ENCODE data around the gene ADGRF1.
"Not testable (repeated sequence)": the region's sequence is repeated elsewhere in the genome, so short reads cannot be mapped to it uniquely, and the experiment has no call there.

The ADGRF1 gene

GRCh38 chr6:47042275-47042791, at the start of gene ADGRF1:
Gene ADGRF1, minus strand, starts transcription at chr6:47042332. Its CDS starts 13,271 bp downstream, at chr6:47029061.
- TF ChIP-seq, protein P1, sequence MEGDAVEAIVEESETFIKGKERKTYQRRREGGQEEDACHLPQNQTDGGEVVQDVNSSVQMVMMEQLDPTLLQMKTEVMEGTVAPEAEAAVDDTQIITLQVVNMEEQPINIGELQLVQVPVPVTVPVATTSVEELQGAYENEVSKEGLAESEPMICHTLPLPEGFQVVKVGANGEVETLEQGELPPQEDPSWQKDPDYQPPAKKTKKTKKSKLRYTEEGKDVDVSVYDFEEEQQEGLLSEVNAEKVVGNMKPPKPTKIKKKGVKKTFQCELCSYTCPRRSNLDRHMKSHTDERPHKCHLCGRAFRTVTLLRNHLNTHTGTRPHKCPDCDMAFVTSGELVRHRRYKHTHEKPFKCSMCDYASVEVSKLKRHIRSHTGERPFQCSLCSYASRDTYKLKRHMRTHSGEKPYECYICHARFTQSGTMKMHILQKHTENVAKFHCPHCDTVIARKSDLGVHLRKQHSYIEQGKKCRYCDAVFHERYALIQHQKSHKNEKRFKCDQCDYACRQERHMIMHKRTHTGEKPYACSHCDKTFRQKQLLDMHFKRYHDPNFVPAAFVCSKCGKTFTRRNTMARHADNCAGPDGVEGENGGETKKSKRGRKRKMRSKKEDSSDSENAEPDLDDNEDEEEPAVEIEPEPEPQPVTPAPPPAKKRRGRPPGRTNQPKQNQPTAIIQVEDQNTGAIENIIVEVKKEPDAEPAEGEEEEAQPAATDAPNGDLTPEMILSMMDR (IDR thresholded peaks at IDR 0.05) = no peak
- H3K9me3 ChIP-seq (ENCODE audit: control insufficient read depth, low read length) = no peaks in the 10 kb centered on the region
- no peak within 1 kb of the TSS for H2AFZ ChIP-seq
- H3K27ac ChIP-seq = no peak within 1 kb of the TSS
- no peaks in the 10 kb centered on the region for H3K36me3 ChIP-seq (ENCODE audit: control insufficient read depth, insufficient read depth, low read length)
- peak within 1 kb of the TSS; percentile 20 for H3K4me2 ChIP-seq (ENCODE audit: low read length)
- peak within 1 kb of the TSS; percentile 1 for H3K4me3 ChIP-seq (ENCODE audit: low read depth, low read length)
- no peaks in the 10 kb centered on the region for H3K27me3 ChIP-seq (ENCODE audit: control insufficient read depth, insufficient read depth, low read length)
- H3K79me2 ChIP-seq = no peaks in the 10 kb centered on the region
- H3K4me1 ChIP-seq = peaks cover 14% of the 10 kb centered on the region
- no peak within 1 kb of the TSS for H3K9ac ChIP-seq

DNA sequence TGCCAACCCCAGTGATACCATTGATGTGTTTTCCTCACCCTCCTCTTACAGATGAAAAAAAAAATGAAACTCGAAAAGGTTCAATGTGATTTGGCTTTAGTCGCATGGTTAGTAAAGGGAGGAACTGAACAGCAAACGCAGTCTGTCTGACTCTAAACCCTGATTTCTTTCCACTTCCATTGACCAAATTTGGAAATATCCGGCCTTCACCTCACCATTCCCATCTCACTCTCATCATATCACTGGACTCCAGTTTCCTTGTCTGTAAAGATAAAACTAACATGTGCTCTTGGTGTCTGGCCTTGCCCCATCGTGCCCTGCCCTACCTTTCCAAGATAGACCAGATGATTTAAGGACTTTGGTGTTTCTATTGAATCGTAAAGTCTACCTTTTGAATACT, 48.7 kb upstream of the ADGRF1 start:
- Histone ChIP-seq H3K9ac (no peak overlapping the region), H3K27ac (no peak overlapping the region), H3K36me3 (ENCODE audit: control insufficient read depth, insufficient read depth, low read length) (no peaks in the 10 kb centered on the region), H3K4me1 (peaks cover 4% of the 10 kb centered on the region), H2AFZ (no peak overlapping the region), H3K27me3 (ENCODE audit: control insufficient read depth, insufficient read depth, low read length) (no peaks in the 10 kb centered on the region), H3K79me2 (no peaks in the 10 kb centered on the region), H3K4me2 (ENCODE audit: low read length) (no peak overlapping the region), H3K4me3 (ENCODE audit: low read depth, low read length) (no peak overlapping the region), H3K9me3 (ENCODE audit: control insufficient read depth, low read length) (no peaks in the 10 kb centered on the region)
- TF ChIP-seq, protein P1 (IDR thresholded peaks at IDR 0.05) = no peak

- H2AFZ ChIP-seq; H3K27me3 ChIP-seq (ENCODE audit: control insufficient read depth, insufficient read depth, low read length); H3K4me3 ChIP-seq (ENCODE audit: low read depth, low read length); H3K4me2 ChIP-seq (ENCODE audit: low read length); H3K9ac ChIP-seq; H3K9me3 ChIP-seq (ENCODE audit: control insufficient read depth, low read length); H3K27ac ChIP-seq; H3K4me1 ChIP-seq; H3K36me3 ChIP-seq (ENCODE audit: control insufficient read depth, insufficient read depth, low read length); H3K79me2 ChIP-seq: not testable (repeated sequence)
Measured at GRCh38 chr6:47089473-47089872, 47.3 kb upstream of the ADGRF1 start.

GRCh38 chr6:47086051-47086770, 44.1 kb upstream of the ADGRF1 start:
- Histone ChIP-seq H3K4me3 (ENCODE audit: low read depth, low read length) (no peak overlapping the region), H3K27ac (no peak overlapping the region), H2AFZ (no peak overlapping the region), H3K9me3 (ENCODE audit: control insufficient read depth, low read length) (no peaks in the 10 kb centered on the region), H3K4me1 (no peaks in the 10 kb centered on the region), H3K36me3 (ENCODE audit: control insufficient read depth, insufficient read depth, low read length) (no peaks in the 10 kb centered on the region), H3K27me3 (ENCODE audit: control insufficient read depth, insufficient read depth, low read length) (no peaks in the 10 kb centered on the region), H3K4me2 (ENCODE audit: low read length) (no peak overlapping the region), H3K79me2 (no peaks in the 10 kb centered on the region), H3K9ac (no peak overlapping the region)
- TF ChIP-seq, protein P1 (IDR thresholded peaks at IDR 0.05) = no peak

GRCh38 chr6:47084610-47085009, 42.5 kb upstream of the ADGRF1 start:
- Histone ChIP-seq H3K4me1 (no peaks in the 10 kb centered on the region), H3K4me2 (ENCODE audit: low read length) (no peak overlapping the region), H3K27me3 (ENCODE audit: control insufficient read depth, insufficient read depth, low read length) (no peaks in the 10 kb centered on the region), H3K79me2 (no peaks in the 10 kb centered on the region), H3K27ac (no peak overlapping the region), H3K36me3 (ENCODE audit: control insufficient read depth, insufficient read depth, low read length) (no peaks in the 10 kb centered on the region), H3K9ac (no peak overlapping the region), H2AFZ (no peak overlapping the region), H3K9me3 (ENCODE audit: control insufficient read depth, low read length) (no peaks in the 10 kb centered on the region), H3K4me3 (ENCODE audit: low read depth, low read length) (no peak overlapping the region)
- TF ChIP-seq, protein P1 (IDR thresholded peaks at IDR 0.05) = no peak

All from parathyroid adenoma (tissue), 2 donors.